Astrocyte (in vitro differentiated cells and primary cell): ENCODE measurements around the gene PREPL.

ENCODE experiments used
- EZH2 ChIP-seq: IDR thresholded peaks from 2 replicates; pipeline ENCODE4 v1.6.1; 2012; ENCODE audit warnings: mild to moderate bottlenecking, low read length, inconsistent platforms; ENCODE audit not compliant: insufficient read depth
- TF ChIP-seq, protein P1 (sequence below): IDR thresholded peaks from 2 replicates; pipeline ENCODE4 v1.5.1; 2011; ENCODE audit warnings: low read depth, mild to moderate bottlenecking, inconsistent platforms, low read length, moderate library complexity; ENCODE audit not compliant: insufficient read depth

GRCh38 chr2:44372246-44372645, 11.0 kb upstream of the PREPL start:
- TF ChIP-seq, protein P1, sequence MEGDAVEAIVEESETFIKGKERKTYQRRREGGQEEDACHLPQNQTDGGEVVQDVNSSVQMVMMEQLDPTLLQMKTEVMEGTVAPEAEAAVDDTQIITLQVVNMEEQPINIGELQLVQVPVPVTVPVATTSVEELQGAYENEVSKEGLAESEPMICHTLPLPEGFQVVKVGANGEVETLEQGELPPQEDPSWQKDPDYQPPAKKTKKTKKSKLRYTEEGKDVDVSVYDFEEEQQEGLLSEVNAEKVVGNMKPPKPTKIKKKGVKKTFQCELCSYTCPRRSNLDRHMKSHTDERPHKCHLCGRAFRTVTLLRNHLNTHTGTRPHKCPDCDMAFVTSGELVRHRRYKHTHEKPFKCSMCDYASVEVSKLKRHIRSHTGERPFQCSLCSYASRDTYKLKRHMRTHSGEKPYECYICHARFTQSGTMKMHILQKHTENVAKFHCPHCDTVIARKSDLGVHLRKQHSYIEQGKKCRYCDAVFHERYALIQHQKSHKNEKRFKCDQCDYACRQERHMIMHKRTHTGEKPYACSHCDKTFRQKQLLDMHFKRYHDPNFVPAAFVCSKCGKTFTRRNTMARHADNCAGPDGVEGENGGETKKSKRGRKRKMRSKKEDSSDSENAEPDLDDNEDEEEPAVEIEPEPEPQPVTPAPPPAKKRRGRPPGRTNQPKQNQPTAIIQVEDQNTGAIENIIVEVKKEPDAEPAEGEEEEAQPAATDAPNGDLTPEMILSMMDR, result no peak
- TF ChIP-seq EZH2, result no peak
